GM12872 (cell line): ENCODE measurements around the gene SUSD4.

ENCODE experiments used
- TF ChIP-seq, protein P1 (sequence below): IDR thresholded peaks from 3 replicates; pipeline ENCODE4 v1.5.1; 2011; ENCODE audit warnings: low read depth, mild to moderate bottlenecking, low read length, moderate library complexity; ENCODE audit not compliant: insufficient read depth

SUSD4 gene

DNA sequence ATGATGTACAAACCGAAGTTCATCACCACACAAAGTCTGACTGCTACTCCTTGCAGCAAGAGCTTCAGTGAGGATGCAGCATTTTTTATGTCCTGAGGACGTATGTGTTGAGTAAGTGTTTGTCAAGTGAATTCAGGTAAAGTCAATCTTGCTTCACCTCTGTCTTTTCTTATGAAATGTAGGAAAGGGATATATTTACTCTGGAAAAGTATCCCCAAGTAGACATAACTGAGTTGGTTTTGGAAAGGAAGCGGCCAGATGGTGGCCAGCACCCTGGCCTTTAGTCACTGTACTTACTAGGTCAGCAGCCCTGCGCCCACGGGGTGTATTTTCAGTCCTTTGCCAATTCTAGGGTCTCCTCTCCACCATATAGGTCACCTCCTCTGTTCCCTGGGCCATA lies 75.2 kb downstream of the SUSD4 start:
- TF ChIP-seq, protein P1, sequence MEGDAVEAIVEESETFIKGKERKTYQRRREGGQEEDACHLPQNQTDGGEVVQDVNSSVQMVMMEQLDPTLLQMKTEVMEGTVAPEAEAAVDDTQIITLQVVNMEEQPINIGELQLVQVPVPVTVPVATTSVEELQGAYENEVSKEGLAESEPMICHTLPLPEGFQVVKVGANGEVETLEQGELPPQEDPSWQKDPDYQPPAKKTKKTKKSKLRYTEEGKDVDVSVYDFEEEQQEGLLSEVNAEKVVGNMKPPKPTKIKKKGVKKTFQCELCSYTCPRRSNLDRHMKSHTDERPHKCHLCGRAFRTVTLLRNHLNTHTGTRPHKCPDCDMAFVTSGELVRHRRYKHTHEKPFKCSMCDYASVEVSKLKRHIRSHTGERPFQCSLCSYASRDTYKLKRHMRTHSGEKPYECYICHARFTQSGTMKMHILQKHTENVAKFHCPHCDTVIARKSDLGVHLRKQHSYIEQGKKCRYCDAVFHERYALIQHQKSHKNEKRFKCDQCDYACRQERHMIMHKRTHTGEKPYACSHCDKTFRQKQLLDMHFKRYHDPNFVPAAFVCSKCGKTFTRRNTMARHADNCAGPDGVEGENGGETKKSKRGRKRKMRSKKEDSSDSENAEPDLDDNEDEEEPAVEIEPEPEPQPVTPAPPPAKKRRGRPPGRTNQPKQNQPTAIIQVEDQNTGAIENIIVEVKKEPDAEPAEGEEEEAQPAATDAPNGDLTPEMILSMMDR = no peak

DNA sequence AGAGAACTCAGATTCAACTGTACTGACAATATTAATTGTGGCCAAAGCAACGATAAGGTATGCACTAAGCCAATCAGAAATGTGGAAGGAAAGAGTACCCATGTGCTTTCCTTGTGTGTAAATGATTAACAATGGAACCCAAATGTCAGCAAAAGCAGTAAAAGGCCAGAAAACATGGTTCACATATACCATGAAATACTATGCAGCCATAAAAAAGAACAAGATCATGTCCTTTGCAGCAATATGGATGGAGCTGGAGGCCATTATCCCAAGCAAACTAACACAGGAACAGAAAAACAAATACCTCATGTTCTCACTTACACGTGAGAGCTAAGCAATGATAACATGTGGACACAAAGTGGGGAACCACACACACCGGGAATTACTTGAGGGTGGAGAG lies 78.5 kb downstream of the SUSD4 start:
- TF ChIP-seq, protein P1 = no peak

DNA sequence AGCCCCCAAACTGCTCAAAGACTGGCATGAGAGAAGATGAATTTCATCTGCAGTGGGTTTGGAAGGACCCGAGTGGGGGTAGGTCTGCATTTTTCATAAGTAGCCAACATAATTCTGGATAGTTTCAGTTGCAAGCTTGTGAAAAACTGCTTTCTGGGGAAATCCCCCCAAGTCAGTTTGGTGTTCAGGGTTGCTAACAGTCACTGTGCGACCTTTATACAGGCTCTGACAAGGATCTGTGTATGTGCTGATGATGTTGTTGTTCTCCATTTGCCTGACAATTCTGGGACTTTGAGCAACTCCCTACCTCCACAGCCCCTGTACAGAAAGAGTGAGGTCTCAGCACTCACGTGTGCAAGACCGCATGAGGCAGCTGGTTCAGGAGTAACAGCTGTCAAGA lies 87.9 kb downstream of the SUSD4 start:
- TF ChIP-seq, protein P1 = no peak

DNA sequence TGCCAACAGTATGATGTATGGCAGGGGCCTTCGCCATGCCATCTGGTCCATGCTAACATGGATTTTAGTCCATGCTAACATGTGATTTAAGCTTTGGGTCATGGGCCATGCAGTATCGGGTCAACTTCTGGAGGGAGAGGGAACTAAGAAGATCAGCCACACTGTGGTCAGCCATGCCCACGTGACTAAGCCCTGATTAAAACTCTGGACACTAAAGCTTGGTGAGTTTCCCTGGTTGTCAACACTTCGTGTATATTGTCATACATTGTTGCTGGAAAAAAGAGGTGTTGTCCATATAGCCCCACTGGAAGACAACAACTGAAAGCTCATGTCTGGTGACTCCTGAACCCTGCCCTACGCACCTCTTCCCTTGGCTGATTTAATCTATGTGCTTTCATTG lies 90.5 kb downstream of the SUSD4 start:
- TF ChIP-seq, protein P1 = no peak

DNA sequence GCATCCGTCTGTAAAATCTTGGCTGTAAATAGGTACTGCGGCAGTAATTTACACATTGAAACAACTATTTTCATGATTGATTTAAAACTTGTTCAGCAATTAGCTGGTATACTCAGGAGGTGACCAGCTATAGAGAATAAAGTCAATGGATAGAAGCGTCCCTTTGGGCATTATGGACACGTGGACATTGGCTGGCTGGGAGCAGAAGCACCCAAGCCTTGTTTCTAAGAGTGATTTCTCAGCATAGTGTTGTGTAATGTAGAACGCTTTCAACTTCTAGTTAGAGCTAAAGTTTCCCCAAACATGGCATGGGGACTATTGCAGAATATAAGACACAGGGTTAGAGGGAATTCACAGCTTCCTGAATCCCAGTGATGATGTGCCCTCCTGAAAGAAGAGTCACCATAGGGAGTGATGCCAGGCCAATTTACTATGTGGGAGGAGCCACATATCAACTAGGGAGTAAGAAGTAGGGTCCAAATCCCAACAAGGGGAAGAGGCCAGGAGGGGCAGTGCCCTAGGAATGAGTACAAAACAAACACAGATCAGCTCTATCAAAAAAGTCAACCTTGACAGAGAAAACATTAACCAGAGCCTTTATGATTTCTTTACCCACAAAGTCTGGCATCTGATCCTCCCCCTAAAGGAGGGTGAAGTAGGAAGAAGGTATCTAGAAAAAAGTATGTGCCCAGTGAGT lies 92.7 kb downstream of the SUSD4 start:
- TF ChIP-seq, protein P1 = no peak

DNA sequence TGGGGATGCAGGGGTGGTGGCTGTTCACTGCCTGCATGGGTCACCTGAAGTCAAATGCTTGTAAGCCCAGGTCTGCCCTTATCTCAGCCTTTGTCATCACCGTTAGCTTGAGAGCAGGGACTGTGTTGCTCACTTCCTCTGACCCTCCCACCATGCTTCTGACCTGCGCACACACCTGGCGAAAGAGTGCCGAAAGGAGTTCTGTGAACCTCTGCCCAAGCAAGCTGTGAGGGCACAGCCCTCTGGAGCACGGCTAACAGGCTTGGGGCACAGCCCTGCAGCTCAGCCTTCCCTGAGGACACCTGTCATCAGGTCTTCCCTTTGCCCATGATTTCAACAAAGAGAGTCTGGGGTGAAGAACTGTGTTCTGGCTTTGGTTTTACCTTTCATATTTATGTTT lies 93.8 kb downstream of the SUSD4 start:
- TF ChIP-seq, protein P1 = no peak

DNA sequence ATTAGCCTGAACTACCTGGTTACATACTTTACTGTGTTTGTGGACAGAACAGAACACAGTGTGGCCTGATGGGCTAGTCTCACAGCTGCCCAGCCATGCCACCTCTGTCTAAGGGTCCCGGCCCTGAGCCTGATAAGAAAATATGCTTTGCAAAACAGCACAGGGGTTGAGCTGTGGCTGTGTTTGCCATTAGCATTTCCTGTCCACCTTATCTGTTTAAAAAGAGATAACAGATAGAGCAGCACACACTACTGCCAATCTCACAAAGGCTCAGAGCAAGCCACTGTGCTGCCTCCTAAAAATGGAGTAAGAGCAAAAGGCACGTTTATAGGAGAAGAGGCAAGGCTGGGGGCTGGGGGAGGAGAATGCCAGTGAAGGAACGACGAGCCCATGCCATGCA lies 95.0 kb downstream of the SUSD4 start:
- TF ChIP-seq, protein P1 = no peak
